ENCODE data around the gene AFF3. TPM values are rescaled to one million over a fixed set of nuclear protein-coding genes. Genes with fewer than 3 reads are reported as not detected.

Gene AFF3
- total RNA-seq, 1 experiment from 2014 or later, result 0.05 TPM

DNA sequence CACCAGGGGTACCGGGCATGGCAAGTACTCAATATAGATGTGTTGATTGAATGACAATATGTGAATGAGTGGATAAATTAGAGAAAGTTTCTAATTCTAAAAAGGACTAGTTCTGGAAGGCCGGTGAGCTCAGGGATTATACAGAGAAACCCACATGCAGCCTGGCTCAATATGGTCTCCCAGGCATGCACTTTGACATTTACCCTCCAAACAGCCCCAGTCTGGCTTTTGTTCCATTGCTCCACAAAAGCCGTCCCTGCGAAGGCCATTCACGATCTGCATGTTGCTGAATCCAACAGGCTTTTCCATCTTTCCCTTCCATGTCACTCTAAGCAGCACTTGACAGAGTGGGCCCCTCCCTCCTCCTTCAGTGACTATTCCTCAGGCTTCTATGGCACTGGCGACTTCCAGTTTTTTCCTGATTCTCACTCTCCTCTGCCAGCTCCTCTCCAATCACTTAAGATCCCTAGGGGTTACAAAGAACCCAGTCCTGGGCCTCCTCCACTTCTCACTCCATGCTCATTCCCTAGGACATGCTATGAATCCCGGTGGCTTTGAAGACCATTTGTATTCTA, 266.7 kb downstream of the AFF3 start:
- BruUV-seq (replicated peaks), result no TSS peak
- Histone ChIP-seq H3K9me3 (no peaks in the 10 kb centered on the region), H3K4me1 (no peaks in the 10 kb centered on the region), H3K27me3 (replicated peaks; ENCODE audit: control insufficient read depth, insufficient read depth, low read length) (no peaks in the 10 kb centered on the region), H3K4me3 (ENCODE audit: low read depth, low read length) (no peak overlapping the region), H3K36me3 (ENCODE audit: control insufficient read depth, insufficient read depth, low read length) (no peaks in the 10 kb centered on the region)
- TF ChIP-seq, protein P1, sequence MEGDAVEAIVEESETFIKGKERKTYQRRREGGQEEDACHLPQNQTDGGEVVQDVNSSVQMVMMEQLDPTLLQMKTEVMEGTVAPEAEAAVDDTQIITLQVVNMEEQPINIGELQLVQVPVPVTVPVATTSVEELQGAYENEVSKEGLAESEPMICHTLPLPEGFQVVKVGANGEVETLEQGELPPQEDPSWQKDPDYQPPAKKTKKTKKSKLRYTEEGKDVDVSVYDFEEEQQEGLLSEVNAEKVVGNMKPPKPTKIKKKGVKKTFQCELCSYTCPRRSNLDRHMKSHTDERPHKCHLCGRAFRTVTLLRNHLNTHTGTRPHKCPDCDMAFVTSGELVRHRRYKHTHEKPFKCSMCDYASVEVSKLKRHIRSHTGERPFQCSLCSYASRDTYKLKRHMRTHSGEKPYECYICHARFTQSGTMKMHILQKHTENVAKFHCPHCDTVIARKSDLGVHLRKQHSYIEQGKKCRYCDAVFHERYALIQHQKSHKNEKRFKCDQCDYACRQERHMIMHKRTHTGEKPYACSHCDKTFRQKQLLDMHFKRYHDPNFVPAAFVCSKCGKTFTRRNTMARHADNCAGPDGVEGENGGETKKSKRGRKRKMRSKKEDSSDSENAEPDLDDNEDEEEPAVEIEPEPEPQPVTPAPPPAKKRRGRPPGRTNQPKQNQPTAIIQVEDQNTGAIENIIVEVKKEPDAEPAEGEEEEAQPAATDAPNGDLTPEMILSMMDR (IDR thresholded peaks at IDR 0.05; ENCODE audit: insufficient read depth in 1 of 2, low read depth in 1 of 2, low read length in 1 of 2, severe bottlenecking in 1 of 2, unreplicated experiment in 1 of 2), result no peak
- no peaks in the 10 kb centered on the region for H3K36me3 Mint-ChIP-seq (ENCODE audit: insufficient read depth, unreplicated experiment)
- ChIA-PET CTCF (no interaction called here), POLR2A (no interaction called here)
- no peak for DNase-seq
- intact Hi-C loops (cut with micrococcal nuclease; ENCODE audit: unreplicated experiment), result no loop called here
- H3K27me3 Mint-ChIP-seq (ENCODE audit: insufficient read depth, unreplicated experiment), result peaks cover 11% of the 10 kb centered on the region
- no peaks in the 10 kb centered on the region for H3K9me3 Mint-ChIP-seq (ENCODE audit: unreplicated experiment)
- H3K4me3 Mint-ChIP-seq (ENCODE audit: unreplicated experiment), result no peak overlapping the region
- no peaks in the 10 kb centered on the region for H3K4me1 Mint-ChIP-seq (ENCODE audit: low read depth, unreplicated experiment)
- H3K27ac Mint-ChIP-seq (ENCODE audit: unreplicated experiment), result no peak overlapping the region

DNA sequence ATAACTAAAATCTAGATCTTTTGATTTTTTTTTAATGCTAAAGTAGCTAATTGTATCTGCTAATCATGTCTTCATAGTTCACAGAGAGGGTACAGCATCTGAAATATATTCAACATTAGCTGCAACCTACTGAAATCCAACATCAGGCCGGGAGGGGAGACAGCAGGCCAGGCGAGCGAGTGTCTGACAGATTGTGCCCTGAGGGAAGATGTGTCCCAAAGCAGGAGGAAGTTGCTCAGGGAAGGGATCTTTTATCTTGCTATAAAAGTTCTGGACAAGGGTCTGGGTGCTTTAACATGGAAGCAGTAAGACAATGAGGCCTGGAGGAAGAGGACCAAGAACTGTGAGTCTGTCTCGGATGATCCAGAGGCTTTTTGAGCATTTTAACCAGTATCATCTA, 274.1 kb downstream of the AFF3 start:
- no peak overlapping the region for H3K27ac Mint-ChIP-seq (ENCODE audit: unreplicated experiment)
- no peaks in the 10 kb centered on the region for H3K36me3 Mint-ChIP-seq (ENCODE audit: insufficient read depth, unreplicated experiment)

DNA sequence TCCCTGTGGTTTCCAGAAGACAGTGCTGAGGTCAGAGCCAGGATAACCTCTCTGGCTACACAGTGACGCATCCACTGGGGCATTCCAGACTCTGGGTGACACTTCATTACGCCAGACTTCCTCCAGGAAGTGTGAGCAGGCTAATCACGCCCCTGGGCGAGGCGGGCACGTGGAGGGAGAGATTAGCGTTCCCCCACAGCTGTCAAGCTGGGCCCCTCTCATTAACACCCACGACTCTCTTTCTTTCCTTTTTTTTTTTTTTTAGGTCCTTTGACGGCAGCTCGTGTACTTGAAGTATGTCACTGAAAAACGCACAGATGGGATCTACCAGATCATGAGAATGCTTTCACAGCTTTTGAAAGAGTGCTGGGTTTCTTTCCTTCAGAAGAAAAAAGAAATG, 274.6 kb downstream of the AFF3 start:
- H3K36me3 Mint-ChIP-seq (ENCODE audit: insufficient read depth, unreplicated experiment), result no peaks in the 10 kb centered on the region
- H3K27me3 ChIP-seq (replicated peaks; ENCODE audit: control insufficient read depth, insufficient read depth, low read length), result no peaks in the 10 kb centered on the region
- POLR2A ChIA-PET, result no interaction called here

More for the DNA sequence above, 274.1 kb downstream of the AFF3 start:
- DNase-seq, result no peak
- no peaks in the 10 kb centered on the region for H3K27me3 ChIP-seq (replicated peaks; ENCODE audit: control insufficient read depth, insufficient read depth, low read length)
- no peak overlapping the region for H3K4me3 Mint-ChIP-seq (ENCODE audit: unreplicated experiment)
- H3K4me1 Mint-ChIP-seq (ENCODE audit: low read depth, unreplicated experiment), result no peaks in the 10 kb centered on the region
- BruUV-seq (replicated peaks), result no TSS peak
- H3K9me3 Mint-ChIP-seq (ENCODE audit: unreplicated experiment), result no peaks in the 10 kb centered on the region
- H3K27me3 Mint-ChIP-seq (ENCODE audit: insufficient read depth, unreplicated experiment), result peaks cover 18% of the 10 kb centered on the region
- TF ChIP-seq, protein P1 (IDR thresholded peaks at IDR 0.05; ENCODE audit: insufficient read depth in 1 of 2, low read depth in 1 of 2, low read length in 1 of 2, severe bottlenecking in 1 of 2, unreplicated experiment in 1 of 2), result no peak
- H3K9me3 ChIP-seq, result no peaks in the 10 kb centered on the region
- ChIA-PET POLR2A (no interaction called here), CTCF (no interaction called here)
- H3K4me1 ChIP-seq, result no peaks in the 10 kb centered on the region
- no peaks in the 10 kb centered on the region for H3K36me3 ChIP-seq (ENCODE audit: control insufficient read depth, insufficient read depth, low read length)
- intact Hi-C loops (cut with micrococcal nuclease; ENCODE audit: unreplicated experiment), result no loop called here
- no peak overlapping the region for H3K4me3 ChIP-seq (ENCODE audit: low read depth, low read length)

More for the DNA sequence above, 274.6 kb downstream of the AFF3 start:
- no peaks in the 10 kb centered on the region for H3K4me1 ChIP-seq
- H3K36me3 ChIP-seq (ENCODE audit: control insufficient read depth, insufficient read depth, low read length), result no peaks in the 10 kb centered on the region
- H3K9me3 ChIP-seq, result no peaks in the 10 kb centered on the region
- no TSS peak for BruUV-seq (replicated peaks)
- TF ChIP-seq, protein P1 (IDR thresholded peaks at IDR 0.05; ENCODE audit: insufficient read depth in 1 of 2, low read depth in 1 of 2, low read length in 1 of 2, severe bottlenecking in 1 of 2, unreplicated experiment in 1 of 2), result no peak
- Mint-ChIP-seq H3K27ac (ENCODE audit: unreplicated experiment) (no peak overlapping the region), H3K4me1 (ENCODE audit: low read depth, unreplicated experiment) (no peaks in the 10 kb centered on the region), H3K9me3 (ENCODE audit: unreplicated experiment) (no peaks in the 10 kb centered on the region), H3K27me3 (ENCODE audit: insufficient read depth, unreplicated experiment) (peaks cover 18% of the 10 kb centered on the region), H3K4me3 (ENCODE audit: unreplicated experiment) (no peak overlapping the region)
- CTCF ChIA-PET, result no interaction called here
- peak in 1 of 2 experiments; percentile 3 for DNase-seq
- H3K4me3 ChIP-seq (ENCODE audit: low read depth, low read length), result no peak overlapping the region
- intact Hi-C loops (cut with micrococcal nuclease; ENCODE audit: unreplicated experiment), result no loop called here
